Measurements from ENCODE around the gene SLC2A1.
"Not testable (repeated sequence)": the region's sequence is repeated elsewhere in the genome, so short reads cannot be mapped to it uniquely, and the experiment has no call there.

SLC2A1 gene

DNA sequence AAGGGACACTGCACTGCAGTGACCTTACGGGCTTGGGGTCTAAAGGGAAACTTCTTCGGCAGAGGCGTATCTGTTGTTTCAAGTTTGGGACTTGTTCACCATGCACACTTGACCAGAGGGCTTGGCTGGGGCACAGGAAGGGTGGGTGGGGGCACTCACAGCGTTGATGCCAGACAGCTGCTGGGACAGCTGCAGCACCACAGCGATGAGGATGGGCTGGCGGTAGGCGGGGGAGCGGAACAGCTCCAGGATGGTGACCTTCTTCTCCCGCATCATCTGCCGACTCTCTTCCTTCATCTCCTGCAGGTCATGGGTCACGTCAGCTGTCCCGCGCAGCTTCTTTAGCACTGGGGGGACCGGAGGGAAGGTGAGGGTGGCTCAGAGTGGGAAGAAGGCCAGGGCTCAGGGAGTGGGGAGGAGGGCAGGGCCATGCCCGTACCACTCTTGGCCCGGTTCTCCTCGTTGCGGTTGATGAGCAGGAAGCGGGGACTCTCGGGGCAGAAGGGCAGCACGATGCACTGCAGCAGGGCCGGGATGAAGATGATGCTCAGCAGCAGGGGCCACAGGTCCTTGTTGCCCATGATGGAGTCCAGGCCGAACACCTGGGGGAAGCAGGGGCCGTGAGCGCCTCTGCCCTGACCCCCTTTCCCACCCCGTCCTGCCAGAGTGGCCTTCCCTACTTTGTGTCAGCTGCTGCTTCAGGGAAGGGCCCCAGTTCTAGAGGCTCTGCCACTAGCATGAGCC, 29.1 kb downstream of the SLC2A1 start:
- DNase-seq (ENCODE audit: low spot score), result no peak

DNA sequence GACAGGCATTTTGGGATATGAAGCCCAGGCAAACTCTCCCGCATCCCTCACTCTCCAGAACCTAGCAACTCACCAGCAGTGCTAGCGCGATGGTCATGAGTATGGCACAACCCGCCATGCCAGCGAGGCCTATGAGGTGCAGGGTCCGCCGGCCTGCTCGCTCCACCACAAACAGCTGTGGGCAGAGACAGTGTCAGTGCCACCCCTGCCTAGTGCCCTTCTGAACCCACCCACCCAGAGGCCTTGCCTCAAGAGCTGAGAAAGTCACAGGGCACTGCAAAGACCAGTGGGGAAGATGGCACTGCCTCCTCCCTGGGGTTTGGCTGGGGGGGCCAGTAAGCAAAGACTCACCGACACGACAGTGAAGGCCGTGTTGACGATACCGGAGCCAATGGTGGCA, 29.8 kb downstream of the SLC2A1 start:
- DNase-seq (ENCODE audit: low spot score), result no peak

DNA sequence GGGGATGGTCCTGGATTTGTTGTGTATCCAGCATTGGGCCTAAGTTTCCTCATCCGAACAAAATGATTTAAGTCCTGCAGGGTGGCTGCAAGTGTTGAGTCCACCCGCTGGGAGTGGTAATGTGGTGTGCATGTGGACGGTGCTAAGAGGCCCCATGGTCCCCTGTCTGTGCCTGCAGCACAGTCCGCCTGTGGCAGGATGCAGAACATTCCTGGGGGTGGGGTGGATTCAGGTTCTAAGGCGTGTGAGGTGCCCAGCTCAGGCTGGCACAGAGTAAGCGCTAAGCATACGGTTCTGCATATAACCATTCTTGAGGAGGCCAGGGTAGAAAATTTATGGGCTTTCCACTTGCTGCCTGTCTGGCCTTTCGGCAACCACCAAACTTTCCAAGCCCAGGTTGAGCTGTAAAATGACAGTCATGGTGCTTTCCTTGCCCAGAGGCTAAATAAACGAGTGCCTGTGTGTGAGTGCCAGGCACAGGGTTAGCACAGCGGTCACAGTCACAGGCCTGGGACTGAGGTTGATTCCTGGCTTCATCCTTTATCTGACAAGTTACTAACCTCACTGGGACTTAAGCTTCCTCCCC, 30.7 kb downstream of the SLC2A1 start:
- no peak for DNase-seq (ENCODE audit: low spot score)

DNA sequence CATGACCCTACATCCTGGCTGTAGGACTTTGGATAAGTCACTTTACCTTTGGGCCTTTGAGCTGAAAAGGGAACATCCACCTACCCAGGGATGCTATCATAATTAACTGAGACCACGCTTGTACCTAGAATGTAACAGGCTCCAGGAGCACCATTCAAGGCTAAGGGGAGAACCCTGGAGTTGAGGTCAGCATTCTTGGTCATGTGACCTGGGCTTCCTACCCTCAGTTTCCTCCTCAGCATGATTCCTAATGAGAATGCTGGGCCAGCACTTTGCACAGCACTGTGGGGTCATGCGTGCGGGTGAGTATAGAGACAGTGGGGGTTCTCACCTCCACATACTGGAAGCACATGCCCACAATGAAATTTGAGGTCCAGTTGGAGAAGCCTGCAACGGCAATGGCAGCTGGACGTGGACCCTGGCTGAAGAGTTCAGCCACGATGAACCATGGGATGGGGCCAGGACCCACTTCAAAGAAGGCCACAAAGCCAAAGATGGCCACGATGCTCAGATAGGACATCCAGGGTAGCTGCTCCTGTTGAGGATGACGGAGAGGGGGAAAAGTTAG, 31.3 kb downstream of the SLC2A1 start:
- DNase-seq (ENCODE audit: low spot score), result no peak

DNA sequence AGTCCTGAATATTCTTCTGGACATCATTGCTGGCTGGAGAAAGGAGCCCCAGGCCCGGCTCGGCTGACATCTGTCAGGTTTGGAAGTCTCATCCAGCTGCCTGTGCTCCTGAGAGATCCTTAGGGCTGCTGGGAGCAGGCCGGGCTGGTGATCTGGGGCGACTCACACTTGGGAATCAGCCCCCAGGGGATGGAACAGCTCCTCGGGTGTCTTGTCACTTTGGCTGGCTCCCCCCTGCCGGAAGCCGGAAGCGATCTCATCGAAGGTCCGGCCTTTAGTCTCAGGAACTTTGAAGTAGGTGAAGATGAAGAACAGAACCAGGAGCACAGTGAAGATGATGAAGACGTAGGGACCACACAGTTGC, 31.8 kb downstream of the SLC2A1 start:
- no peak for DNase-seq (ENCODE audit: low spot score)

GRCh38 chr1:42926235-42926878, 32.3 kb downstream of the SLC2A1 start:
- DNase-seq (ENCODE audit: low spot score), result no peak

DNA sequence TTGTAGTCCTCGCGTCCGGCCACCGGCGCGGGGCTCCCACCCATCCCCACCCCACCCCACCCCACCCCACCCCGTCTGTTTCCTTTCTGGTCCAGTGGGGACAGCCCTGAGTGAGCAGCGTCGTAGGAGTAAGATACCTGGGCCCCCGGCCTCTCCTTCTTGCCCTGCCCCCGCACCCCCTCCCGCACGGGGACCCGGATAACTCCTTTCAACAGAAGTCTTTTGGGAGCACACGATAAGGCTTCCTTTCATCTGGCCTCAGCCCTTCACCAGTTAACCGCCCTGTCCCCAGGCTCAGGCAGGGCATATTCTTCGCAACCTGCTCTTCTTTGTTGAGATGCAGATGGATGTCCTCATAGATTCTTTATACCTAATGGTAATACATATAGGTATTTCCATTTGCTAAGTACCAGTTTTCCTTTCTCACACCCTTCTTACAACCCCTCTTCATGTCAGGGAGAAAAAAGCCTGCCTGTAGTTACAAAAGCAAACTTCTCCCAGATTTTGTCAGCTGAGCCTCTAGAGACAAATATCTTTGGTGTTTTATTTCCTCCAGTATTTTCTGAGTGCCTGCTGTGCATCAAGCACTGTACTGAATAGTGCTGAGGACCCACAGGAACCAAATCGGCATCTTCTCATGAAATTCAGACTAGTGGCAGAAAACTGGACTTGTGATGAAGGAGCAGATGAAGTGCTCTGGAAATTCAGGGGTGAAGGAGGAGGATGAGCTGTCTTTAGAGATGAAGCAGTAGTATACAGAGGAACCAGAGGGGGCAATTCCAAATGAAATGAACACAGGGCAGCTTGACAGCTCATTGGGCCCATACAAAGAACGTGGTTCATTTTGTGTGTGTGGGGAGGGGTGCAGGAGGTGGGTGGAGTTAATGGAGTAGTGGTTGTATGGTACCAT, 33.6 kb downstream of the SLC2A1 start:
- DNase-seq (ENCODE audit: low spot score), result peak; percentile 35

- DNase-seq (ENCODE audit: low spot score), result peak; percentile 94
These were observed 34.4 kb downstream of the SLC2A1 start for GRCh38 chr1:42924082-42924850.

GRCh38 chr1:42923367-42924081, 35.1 kb downstream of the SLC2A1 start:
- DNase-seq (ENCODE audit: low spot score), result no peak

DNA sequence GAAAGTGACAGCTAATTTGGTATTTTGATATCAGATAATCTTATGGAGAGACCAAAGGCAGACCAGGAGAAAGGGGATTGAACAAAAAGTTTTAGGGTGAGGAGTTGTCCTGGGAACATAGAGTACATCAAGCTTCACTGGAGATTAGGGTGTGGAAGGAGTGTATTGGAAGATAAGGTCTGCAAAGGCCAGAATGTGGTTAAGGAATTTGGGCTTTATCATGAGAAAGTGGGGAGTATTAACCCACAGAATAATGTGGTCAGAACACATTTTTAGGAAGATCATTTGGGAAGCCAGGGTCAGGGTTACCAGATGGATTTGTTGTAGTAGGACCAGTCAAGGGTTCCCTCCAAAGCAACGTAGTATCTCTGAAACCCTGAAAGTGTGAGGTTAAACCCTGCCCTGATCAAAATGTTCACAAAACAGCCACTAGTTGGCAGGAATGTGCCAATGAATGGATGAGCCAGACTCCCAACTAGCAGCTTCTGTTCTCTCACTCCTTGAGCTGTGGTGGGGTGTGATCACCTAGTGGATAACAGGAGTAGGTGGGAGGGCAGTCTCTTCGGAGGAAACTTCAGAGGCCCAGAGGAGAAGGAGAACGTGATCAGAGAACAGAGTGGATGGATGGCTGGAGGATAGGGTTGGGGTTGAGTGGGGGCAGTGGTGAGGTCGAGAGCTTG, 35.8 kb downstream of the SLC2A1 start:
- peak; percentile 79 for DNase-seq (ENCODE audit: low spot score)

DNA sequence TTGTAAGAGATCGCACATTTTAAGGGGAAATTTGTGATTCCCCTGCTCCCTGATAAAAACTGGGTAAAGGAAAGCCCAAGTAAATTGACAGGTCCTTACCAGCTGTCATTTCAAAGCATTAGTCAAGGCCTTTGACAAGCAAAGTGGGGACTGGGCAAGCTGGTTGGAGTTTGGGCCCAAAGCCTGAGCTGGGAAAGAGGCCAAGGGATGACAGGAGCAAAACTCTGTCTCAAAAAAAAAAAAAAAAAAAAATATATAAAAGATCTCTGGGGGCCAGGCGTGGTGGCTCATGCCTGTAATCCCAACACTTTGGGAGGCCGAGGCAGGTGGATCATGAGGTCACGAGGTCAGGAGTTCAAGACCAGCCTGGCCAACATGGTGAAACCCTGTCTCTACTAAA, 36.9 kb downstream of the SLC2A1 start:
- DNase-seq (ENCODE audit: low spot score), result no peak

DNA sequence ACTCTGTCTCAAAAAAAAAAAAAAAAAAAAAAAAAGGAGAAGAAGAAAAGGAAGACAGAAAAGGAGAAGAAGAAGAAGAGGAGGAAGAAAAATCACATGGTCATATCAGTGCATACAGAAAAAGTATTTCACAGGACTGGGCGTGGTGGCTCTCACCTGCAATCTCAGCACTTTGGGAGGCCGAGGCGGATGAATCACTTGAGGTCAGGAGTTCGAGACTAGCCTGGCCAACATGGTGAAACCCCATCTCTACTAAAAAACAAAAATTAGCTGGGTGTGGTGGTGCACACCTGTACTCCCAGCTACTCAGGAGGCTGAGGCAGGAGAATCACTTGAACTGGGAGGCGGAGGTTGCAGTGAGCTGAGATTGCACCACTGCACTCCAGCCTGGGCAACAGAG, 39.0 kb downstream of the SLC2A1 start:
- DNase-seq (ENCODE audit: low spot score), result not testable (repeated sequence)

DNA sequence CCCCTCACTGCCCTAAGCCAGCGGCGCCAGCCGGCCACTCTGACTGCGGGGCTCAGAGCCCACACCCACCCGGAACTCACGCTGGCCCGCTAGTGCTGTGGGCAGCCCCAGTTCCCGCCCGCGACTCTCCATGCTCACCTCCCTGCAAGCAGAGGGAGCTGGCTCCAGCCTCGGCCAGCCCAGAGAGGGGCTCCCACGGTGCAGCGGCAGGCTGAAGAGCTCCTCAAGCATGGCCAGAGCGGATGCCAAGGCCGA, 41.5 kb downstream of the SLC2A1 start:
- no peak for DNase-seq (ENCODE audit: low spot score)

- no peak for DNase-seq (ENCODE audit: low spot score)
These were observed 43.2 kb downstream of the SLC2A1 start for GRCh38 chr1:42915456-42915855.

DNA sequence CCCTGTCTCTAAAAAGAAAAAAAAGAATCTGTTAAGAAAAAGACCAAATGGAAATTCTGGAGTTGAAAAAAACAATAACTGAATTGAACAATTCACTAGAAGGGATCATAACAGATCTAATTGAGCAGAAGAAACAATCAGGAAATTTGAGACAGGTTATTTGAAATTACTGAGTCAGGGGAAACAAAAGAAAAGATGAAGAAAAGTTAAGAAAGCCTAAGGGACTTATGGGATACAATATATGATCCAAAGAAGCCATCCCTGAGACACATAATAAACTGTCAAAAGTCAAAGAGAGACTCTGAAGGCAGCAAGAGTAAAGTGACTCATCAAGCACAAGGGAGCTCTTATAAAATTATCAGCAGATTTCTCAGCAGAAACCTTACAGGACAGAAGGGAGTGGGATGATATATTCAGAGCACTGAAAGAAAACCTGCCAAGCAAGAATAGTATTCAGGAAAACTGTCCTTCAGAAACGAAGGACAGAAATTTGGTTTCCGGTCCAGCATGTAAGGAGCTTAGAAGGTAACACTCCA, 44.5 kb downstream of the SLC2A1 start:
- DNase-seq (ENCODE audit: low spot score), result no peak

- DNase-seq (ENCODE audit: low spot score), result peak; percentile 78
These were observed 45.1 kb downstream of the SLC2A1 start for GRCh38 chr1:42913426-42914091.

GRCh38 chr1:42910985-42911384, 47.7 kb downstream of the SLC2A1 start:
- no peak for DNase-seq (ENCODE audit: low spot score)

DNA sequence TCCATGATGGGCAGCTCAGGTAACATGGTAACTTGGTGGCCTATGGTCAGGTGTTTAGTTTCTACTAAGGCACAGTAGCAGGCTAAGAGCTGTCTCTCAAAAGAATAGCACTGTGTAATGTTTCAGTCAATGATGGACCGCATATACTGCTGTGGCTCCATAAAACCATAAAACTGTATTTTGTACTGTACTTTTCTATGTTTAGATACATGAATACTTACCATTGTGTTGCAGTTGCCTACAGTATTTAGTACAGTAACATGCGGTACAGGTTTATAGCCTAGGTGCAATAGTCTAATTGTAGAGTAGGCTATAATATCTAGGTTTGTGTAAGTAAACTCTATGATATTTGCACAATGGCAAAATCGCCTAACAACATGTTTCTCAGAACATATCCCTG, 50.6 kb downstream of the SLC2A1 start:
- no peak for DNase-seq (ENCODE audit: low spot score)

DNA sequence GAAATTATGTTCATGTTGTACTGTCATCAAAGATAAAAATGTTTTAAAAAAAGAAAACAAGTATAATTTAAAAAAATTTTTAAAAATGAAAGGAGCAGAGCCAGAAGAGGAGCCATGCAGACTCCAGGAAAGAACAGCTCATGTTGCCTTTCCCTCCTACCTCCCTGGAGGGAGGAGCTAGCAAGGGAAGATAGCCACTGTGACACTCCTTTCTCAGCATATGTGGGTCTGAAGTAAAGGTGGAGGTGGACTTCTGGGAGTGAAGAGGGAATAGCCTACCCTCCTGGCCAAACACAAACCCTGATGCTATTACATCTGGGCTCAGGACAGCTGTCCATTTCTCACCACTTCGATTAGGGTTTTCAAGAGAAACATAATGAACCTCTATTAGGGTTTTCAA, 54.2 kb downstream of the SLC2A1 start:
- DNase-seq (ENCODE audit: low spot score), result peak; percentile 54

DNA sequence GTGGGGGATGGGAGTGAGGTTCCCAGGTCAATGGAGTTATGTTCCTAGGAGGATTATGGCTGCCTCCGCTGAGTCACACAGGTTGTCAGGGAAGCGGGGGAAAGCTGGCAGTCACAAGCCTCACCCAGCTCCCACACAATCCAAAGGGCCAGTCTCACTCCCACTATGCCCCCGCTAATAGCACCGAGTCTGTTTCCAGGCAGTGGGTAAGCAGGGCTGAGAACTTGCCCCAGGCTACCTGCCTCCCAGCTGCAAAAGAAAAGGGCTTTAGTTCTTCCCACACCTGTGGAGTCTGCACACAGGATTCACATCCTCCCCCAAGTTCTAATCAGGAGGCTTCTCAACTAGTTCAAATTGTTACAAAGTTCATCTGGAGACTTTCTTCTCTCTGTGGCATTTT, 58.7 kb downstream of the SLC2A1 start:
- DNase-seq (ENCODE audit: low spot score), result not testable (repeated sequence)
